DOHH2 (cell line): ENCODE data around the gene BLTP3A.

ENCODE experiments used
- CTCF ChIP-seq: fragments of 200-600 bp; sonication (generic); IDR thresholded peaks from one replicate; pipeline ENCODE4 v1.5.1; 2014; ENCODE audit warnings: antibody characterized with exemption, mild to moderate bottlenecking, low read depth, low read length; ENCODE audit not compliant: poor library complexity, severe bottlenecking
- EZH2phosphoT487 ChIP-seq: fragments of 200-600 bp; sonication (generic); IDR thresholded peaks from 2 replicates; pipeline ENCODE4 v1.6.1; 2017; ENCODE audit warnings: borderline replicate concordance, mild to moderate bottlenecking, antibody characterized with exemption, low read length, moderate library complexity, mixed read lengths

- TF ChIP-seq CTCF (no peak), EZH2phosphoT487 (no peak)
Observed at GRCh38 chr6:34760108-34760507, 31.8 kb upstream of the BLTP3A start.
